ENCODE data around the gene HOXD1.

The HOXD1 gene

DNA sequence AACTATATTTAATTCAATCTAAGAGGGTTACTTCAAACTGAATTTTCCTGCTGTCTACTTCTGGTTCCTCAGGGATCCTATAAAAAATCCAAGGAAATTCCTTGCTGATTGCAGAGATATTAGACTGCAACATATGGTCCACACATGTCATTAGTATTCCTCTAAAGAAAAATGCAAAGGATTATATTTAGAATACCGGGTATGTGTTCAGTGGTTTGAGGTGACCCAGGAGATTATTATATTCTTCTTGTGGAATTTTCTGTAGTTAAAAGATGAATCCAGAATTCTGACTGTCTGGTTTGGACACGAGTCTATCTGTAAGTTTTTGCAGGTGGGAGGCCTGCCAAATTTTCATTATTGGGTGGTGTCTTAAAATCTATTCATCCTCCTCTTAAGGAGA lies 18.2 kb downstream of the HOXD1 start:
- DNase-seq (ENCODE audit: low read depth, low spot score): no peak
- TF ChIP-seq YY1 (IDR thresholded peaks at IDR 0.05; ENCODE audit: insufficient read depth, insufficient read length) (no peak), ZNF274 (IDR thresholded peaks at IDR 0.05; ENCODE audit: low read depth, low read length) (no peak), SUZ12 (IDR thresholded peaks at IDR 0.05; ENCODE audit: extremely low read depth, insufficient read depth, insufficient read length) (no peak)
- Histone ChIP-seq H3K4me3 (ENCODE audit: insufficient read length, low read depth) (no peak overlapping the region), H3K36me3 (ENCODE audit: insufficient read depth, insufficient read length, low read length) (no peaks in the 10 kb centered on the region), H3K4me1 (ENCODE audit: insufficient read depth, insufficient read length) (no peaks in the 10 kb centered on the region), H3K9ac (ENCODE audit: insufficient read length, low read depth) (no peak overlapping the region), H3K9me3 (ENCODE audit: insufficient read depth, low read length) (no peaks in the 10 kb centered on the region), H3K27me3 (ENCODE audit: insufficient read depth, insufficient read length) (no peaks in the 10 kb centered on the region)

GRCh38 chr2:176211110-176211509 lies 22.6 kb downstream of the HOXD1 start:
- no peaks in the 10 kb centered on the region for H3K27me3 ChIP-seq (ENCODE audit: insufficient read depth, insufficient read length)
- no peak overlapping the region for H3K4me3 ChIP-seq (ENCODE audit: insufficient read length, low read depth)
- no peaks in the 10 kb centered on the region for H3K36me3 ChIP-seq (ENCODE audit: insufficient read depth, insufficient read length, low read length)
- TF ChIP-seq SUZ12 (IDR thresholded peaks at IDR 0.05; ENCODE audit: extremely low read depth, insufficient read depth, insufficient read length) (no peak), YY1 (IDR thresholded peaks at IDR 0.05; ENCODE audit: insufficient read depth, insufficient read length) (no peak), ZNF274 (IDR thresholded peaks at IDR 0.05; ENCODE audit: low read depth, low read length) (no peak)
- DNase-seq (ENCODE audit: low read depth, low spot score): no peak
- no peaks in the 10 kb centered on the region for H3K9me3 ChIP-seq (ENCODE audit: insufficient read depth, low read length)
- H3K4me1 ChIP-seq (ENCODE audit: insufficient read depth, insufficient read length): no peaks in the 10 kb centered on the region
- no peak overlapping the region for H3K9ac ChIP-seq (ENCODE audit: insufficient read length, low read depth)

DNA sequence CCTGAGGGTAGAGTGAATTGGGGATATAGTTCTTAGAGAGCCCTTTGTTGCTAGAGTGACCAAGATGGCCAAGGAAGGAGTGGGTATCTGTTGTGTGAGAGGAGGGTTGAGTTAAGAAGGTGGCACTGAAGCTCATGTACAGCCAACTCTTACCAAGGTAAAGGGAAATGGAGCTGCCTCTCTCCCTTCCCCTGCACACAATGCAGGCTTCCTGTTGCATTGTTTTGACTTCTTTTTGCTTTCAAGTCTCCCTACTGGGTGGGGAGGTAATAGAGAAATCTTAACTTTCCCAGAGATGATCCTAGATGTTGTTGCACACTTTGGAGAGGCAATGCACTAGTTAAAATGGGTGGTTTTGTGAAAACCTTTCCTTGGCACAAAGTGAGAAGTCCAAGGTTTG lies 23.8 kb downstream of the HOXD1 start:
- Histone ChIP-seq H3K9me3 (ENCODE audit: insufficient read depth, low read length) (no peaks in the 10 kb centered on the region), H3K4me3 (ENCODE audit: insufficient read length, low read depth) (no peak overlapping the region), H3K36me3 (ENCODE audit: insufficient read depth, insufficient read length, low read length) (no peaks in the 10 kb centered on the region), H3K4me1 (ENCODE audit: insufficient read depth, insufficient read length) (no peaks in the 10 kb centered on the region), H3K9ac (ENCODE audit: insufficient read length, low read depth) (no peak overlapping the region), H3K27me3 (ENCODE audit: insufficient read depth, insufficient read length) (no peaks in the 10 kb centered on the region)
- TF ChIP-seq ZNF274 (IDR thresholded peaks at IDR 0.05; ENCODE audit: low read depth, low read length) (no peak), SUZ12 (IDR thresholded peaks at IDR 0.05; ENCODE audit: extremely low read depth, insufficient read depth, insufficient read length) (no peak), YY1 (IDR thresholded peaks at IDR 0.05; ENCODE audit: insufficient read depth, insufficient read length) (no peak)
- no peak for DNase-seq (ENCODE audit: low read depth, low spot score)

- no peak overlapping the region for H3K9ac ChIP-seq (ENCODE audit: insufficient read length, low read depth)
- H3K9me3 ChIP-seq (ENCODE audit: insufficient read depth, low read length): no peaks in the 10 kb centered on the region
- H3K4me3 ChIP-seq (ENCODE audit: insufficient read length, low read depth): no peak overlapping the region
- H3K36me3 ChIP-seq (ENCODE audit: insufficient read depth, insufficient read length, low read length): no peaks in the 10 kb centered on the region
- H3K4me1 ChIP-seq (ENCODE audit: insufficient read depth, insufficient read length): no peaks in the 10 kb centered on the region
- DNase-seq (ENCODE audit: low read depth, low spot score): no peak
- H3K27me3 ChIP-seq (ENCODE audit: insufficient read depth, insufficient read length): no peaks in the 10 kb centered on the region
- TF ChIP-seq YY1 (IDR thresholded peaks at IDR 0.05; ENCODE audit: insufficient read depth, insufficient read length) (no peak), SUZ12 (IDR thresholded peaks at IDR 0.05; ENCODE audit: extremely low read depth, insufficient read depth, insufficient read length) (no peak), ZNF274 (IDR thresholded peaks at IDR 0.05; ENCODE audit: low read depth, low read length) (no peak)
These were observed 24.9 kb downstream of the HOXD1 start for GRCh38 chr2:176213406-176213805.

DNA sequence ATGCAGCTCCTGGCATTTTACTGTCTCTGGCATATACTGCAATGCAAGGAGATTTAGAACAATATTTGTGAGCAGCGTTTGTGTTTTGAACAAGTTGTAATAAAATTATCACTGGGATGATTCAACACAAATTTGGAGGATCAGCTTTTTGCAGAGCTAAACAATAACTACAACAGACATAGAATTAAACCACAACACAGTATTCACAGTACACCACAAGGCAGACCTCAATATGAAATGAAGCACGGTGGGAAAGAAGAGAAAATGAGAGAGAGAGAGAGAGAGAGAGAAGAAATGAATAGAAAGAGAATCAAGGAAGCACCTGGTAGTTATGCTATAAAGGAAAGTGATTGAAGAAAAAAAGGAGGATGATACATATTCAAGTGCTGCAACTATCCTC lies 39.4 kb downstream of the HOXD1 start:
- DNase-seq (ENCODE audit: low read depth, low spot score): no peak
- Histone ChIP-seq H3K4me1 (ENCODE audit: insufficient read depth, insufficient read length) (no peaks in the 10 kb centered on the region), H3K9ac (ENCODE audit: insufficient read length, low read depth) (no peak overlapping the region), H3K27me3 (ENCODE audit: insufficient read depth, insufficient read length) (no peaks in the 10 kb centered on the region), H3K4me3 (ENCODE audit: insufficient read length, low read depth) (no peak overlapping the region), H3K36me3 (ENCODE audit: insufficient read depth, insufficient read length, low read length) (no peaks in the 10 kb centered on the region), H3K9me3 (ENCODE audit: insufficient read depth, low read length) (no peaks in the 10 kb centered on the region)
- TF ChIP-seq ZNF274 (IDR thresholded peaks at IDR 0.05; ENCODE audit: low read depth, low read length) (no peak), YY1 (IDR thresholded peaks at IDR 0.05; ENCODE audit: insufficient read depth, insufficient read length) (no peak), SUZ12 (IDR thresholded peaks at IDR 0.05; ENCODE audit: extremely low read depth, insufficient read depth, insufficient read length) (no peak)

DNA sequence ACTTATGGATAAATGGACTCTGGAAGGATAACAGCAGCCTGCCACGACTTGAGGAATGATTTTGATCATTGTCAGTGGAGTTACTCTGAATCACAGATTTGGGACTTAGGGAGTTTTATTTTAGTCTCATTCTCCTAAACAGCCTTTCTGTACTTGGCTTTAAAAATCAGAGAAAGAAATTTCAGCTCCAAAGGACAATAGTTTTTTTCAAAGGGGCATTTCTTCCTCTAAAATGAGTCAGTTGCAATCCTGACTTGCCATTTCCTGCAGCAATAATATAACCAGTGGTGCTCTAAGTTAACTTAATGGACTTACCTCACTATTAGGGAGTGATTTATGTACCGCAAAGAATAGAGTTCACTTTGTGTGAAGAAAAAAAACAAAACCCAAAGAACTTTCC lies 45.7 kb downstream of the HOXD1 start:
- no peak for TF ChIP-seq SUZ12 (IDR thresholded peaks at IDR 0.05; ENCODE audit: extremely low read depth, insufficient read depth, insufficient read length)
- no peak for TF ChIP-seq ZNF274 (IDR thresholded peaks at IDR 0.05; ENCODE audit: low read depth, low read length)
- TF ChIP-seq YY1 (IDR thresholded peaks at IDR 0.05; ENCODE audit: insufficient read depth, insufficient read length): no peak
- no peak for DNase-seq (ENCODE audit: low read depth, low spot score)

GRCh38 chr2:176234940-176235339 lies 46.5 kb downstream of the HOXD1 start:
- TF ChIP-seq SUZ12 (IDR thresholded peaks at IDR 0.05; ENCODE audit: extremely low read depth, insufficient read depth, insufficient read length) (no peak), YY1 (IDR thresholded peaks at IDR 0.05; ENCODE audit: insufficient read depth, insufficient read length) (no peak), ZNF274 (IDR thresholded peaks at IDR 0.05; ENCODE audit: low read depth, low read length) (no peak)

More for the DNA sequence above, 45.7 kb downstream of the HOXD1 start:
- H3K4me1 ChIP-seq (ENCODE audit: insufficient read depth, insufficient read length): no peaks in the 10 kb centered on the region
- no peaks in the 10 kb centered on the region for H3K9me3 ChIP-seq (ENCODE audit: insufficient read depth, low read length)
- no peak overlapping the region for H3K9ac ChIP-seq (ENCODE audit: insufficient read length, low read depth)
- H3K4me3 ChIP-seq (ENCODE audit: insufficient read length, low read depth): no peak overlapping the region
- H3K27me3 ChIP-seq (ENCODE audit: insufficient read depth, insufficient read length): no peaks in the 10 kb centered on the region
- H3K36me3 ChIP-seq (ENCODE audit: insufficient read depth, insufficient read length, low read length): no peaks in the 10 kb centered on the region

More at GRCh38 chr2:176234940-176235339, 46.5 kb downstream of the HOXD1 start:
- Histone ChIP-seq H3K9me3 (ENCODE audit: insufficient read depth, low read length) (no peaks in the 10 kb centered on the region), H3K9ac (ENCODE audit: insufficient read length, low read depth) (no peak overlapping the region), H3K36me3 (ENCODE audit: insufficient read depth, insufficient read length, low read length) (no peaks in the 10 kb centered on the region), H3K4me1 (ENCODE audit: insufficient read depth, insufficient read length) (no peaks in the 10 kb centered on the region), H3K4me3 (ENCODE audit: insufficient read length, low read depth) (no peak overlapping the region), H3K27me3 (ENCODE audit: insufficient read depth, insufficient read length) (no peaks in the 10 kb centered on the region)
- DNase-seq (ENCODE audit: low read depth, low spot score): no peak

All from NT2/D1 (cell line).